Measurements from ENCODE around the gene ATP6V0D1. TPM values are rescaled to one million over a fixed set of nuclear protein-coding genes. Genes with fewer than 3 reads are reported as not detected.

Gene ATP6V0D1
- total and polyA plus RNA-seq, 2 of the 4 experiments (the other 2 are of a cell fraction): 112 to 124 TPM

DNA sequence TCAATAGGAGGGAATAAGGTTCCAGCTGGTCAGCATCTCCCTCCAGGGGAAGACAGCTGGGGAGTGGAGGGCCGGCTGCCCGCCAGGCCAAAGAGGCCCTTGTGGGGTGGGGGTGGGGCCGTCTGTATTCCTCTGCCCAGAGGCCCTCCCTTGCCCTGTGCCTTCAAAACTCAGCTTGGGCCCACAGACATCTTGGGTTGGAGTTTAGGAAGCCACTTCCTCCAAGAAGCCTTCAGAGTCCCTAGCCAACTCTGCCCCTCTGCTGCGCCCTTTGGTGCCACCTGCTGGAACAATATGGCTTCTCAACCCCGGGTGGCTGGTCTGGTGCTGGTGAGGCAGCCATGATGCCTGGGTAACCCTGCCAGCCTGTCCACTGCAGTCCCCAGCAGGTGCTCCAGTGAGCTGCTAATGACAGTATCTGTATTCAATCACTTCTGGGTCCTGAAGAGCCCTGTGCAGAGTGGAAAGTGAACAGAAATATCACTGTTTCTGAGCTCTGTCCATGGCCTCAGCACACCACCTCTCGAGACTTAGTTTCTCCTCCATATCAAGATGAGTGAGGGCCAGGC lies 33.4 kb downstream of the ATP6V0D1 start:
- peak overlapping the region; percentile 31; the same call in 1 of the 2 replicates for H3K18ac ChIP-seq (ENCODE audit: low read depth, low read length)
- no peaks in the 10 kb centered on the region for H3K9me3 ChIP-seq (ENCODE audit: control insufficient read depth, insufficient read depth, low read length)
- peak; percentile 42 for DNase-seq
- H4K5ac ChIP-seq (ENCODE audit: low read depth, low read length): peak overlapping the region; percentile 4; the same call in 1 of the 2 replicates
- H3K9ac ChIP-seq (ENCODE audit: low read depth, low read length): no peak overlapping the region
- in situ Hi-C loops (cut with MboI; ENCODE audit: low sequenced_read_pairs): no loop called here
- no peak overlapping the region for H2BK15ac ChIP-seq (ENCODE audit: low read depth, low read length)
- peak overlapping the region; percentile 85; the same call in 1 of the 2 replicates for H3K27ac ChIP-seq (ENCODE audit: insufficient read depth, low read length)
- H4K20me1 ChIP-seq (ENCODE audit: insufficient read depth, low read length): peaks cover 53% of the 10 kb centered on the region
- H3K4ac ChIP-seq (ENCODE audit: low read depth, low read length): no peak overlapping the region
- no peak overlapping the region for H2AK5ac ChIP-seq (ENCODE audit: low read depth, low read length)
- no peak for TF ChIP-seq CHD1 (IDR thresholded peaks at IDR 0.05; ENCODE audit: low read depth, low read length)
- no peak for TF ChIP-seq BHLHE40 (IDR thresholded peaks at IDR 0.05; ENCODE audit: low read depth, low read length)
- no peak for TF ChIP-seq RCOR1 (IDR thresholded peaks at IDR 0.05; ENCODE audit: insufficient replicate concordance, low read length)
- TF ChIP-seq FOS (IDR thresholded peaks at IDR 0.05; ENCODE audit: low read depth, low read length): no peak
- TF ChIP-seq SMC3 (IDR thresholded peaks at IDR 0.05; ENCODE audit: low read depth, low read length): peak; percentile 37; the same call in 1 of the 2 replicates
- no peak for TF ChIP-seq MXI1 (IDR thresholded peaks at IDR 0.05; ENCODE audit: borderline replicate concordance, low read depth, low read length)
- TF ChIP-seq, protein P1, sequence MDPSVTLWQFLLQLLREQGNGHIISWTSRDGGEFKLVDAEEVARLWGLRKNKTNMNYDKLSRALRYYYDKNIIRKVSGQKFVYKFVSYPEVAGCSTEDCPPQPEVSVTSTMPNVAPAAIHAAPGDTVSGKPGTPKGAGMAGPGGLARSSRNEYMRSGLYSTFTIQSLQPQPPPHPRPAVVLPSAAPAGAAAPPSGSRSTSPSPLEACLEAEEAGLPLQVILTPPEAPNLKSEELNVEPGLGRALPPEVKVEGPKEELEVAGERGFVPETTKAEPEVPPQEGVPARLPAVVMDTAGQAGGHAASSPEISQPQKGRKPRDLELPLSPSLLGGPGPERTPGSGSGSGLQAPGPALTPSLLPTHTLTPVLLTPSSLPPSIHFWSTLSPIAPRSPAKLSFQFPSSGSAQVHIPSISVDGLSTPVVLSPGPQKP (IDR thresholded peaks at IDR 0.05; ENCODE audit: borderline replicate concordance, low read depth, low read length): no peak
- TF ChIP-seq, protein P2, sequence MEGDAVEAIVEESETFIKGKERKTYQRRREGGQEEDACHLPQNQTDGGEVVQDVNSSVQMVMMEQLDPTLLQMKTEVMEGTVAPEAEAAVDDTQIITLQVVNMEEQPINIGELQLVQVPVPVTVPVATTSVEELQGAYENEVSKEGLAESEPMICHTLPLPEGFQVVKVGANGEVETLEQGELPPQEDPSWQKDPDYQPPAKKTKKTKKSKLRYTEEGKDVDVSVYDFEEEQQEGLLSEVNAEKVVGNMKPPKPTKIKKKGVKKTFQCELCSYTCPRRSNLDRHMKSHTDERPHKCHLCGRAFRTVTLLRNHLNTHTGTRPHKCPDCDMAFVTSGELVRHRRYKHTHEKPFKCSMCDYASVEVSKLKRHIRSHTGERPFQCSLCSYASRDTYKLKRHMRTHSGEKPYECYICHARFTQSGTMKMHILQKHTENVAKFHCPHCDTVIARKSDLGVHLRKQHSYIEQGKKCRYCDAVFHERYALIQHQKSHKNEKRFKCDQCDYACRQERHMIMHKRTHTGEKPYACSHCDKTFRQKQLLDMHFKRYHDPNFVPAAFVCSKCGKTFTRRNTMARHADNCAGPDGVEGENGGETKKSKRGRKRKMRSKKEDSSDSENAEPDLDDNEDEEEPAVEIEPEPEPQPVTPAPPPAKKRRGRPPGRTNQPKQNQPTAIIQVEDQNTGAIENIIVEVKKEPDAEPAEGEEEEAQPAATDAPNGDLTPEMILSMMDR (conservative IDR thresholded peaks at IDR 0.05; ENCODE audit: low read depth, low read length): peak; percentile 56
- no peak for TF ChIP-seq NFE2L2 (IDR thresholded peaks at IDR 0.05; ENCODE audit: low read depth, low read length)
- peak; percentile 49 for TF ChIP-seq RAD21 (IDR thresholded peaks at IDR 0.05; ENCODE audit: low read length)
- no peak for TF ChIP-seq MAFK (IDR thresholded peaks at IDR 0.05; ENCODE audit: low read depth, low read length)
- TF ChIP-seq RFX5 (IDR thresholded peaks at IDR 0.05; ENCODE audit: low read depth, low read length): no peak
- ChIA-PET POLR2A (ENCODE audit: unreplicated experiment) (interaction anchor here (0.6 kb wide), 1 partner anchor 9 kb away, joined by 4 read pairs; no protein-coding TSS in a partner anchor), CTCF (interaction anchor here (0.6 to 1.9 kb wide), 8 partner anchors 9 to 187 kb away, joined by 3 to 7 read pairs (median 4); no protein-coding TSS in a partner anchor)
- no peak overlapping the region for H2AFZ ChIP-seq (replicated peaks; ENCODE audit: low read length, poor library complexity)
- peaks cover 3% of the 10 kb centered on the region; the same call in 1 of the 2 replicates for H3K9me1 ChIP-seq (ENCODE audit: insufficient read depth, low read length)
- H2BK20ac ChIP-seq (ENCODE audit: low read depth, low read length): no peak overlapping the region
- H3K23ac ChIP-seq (ENCODE audit: low read depth, low read length): no peak overlapping the region
- H3K14ac ChIP-seq (replicated peaks; ENCODE audit: low read depth, low read length): no peak overlapping the region; the same call in 1 of the 2 replicates
- no peak overlapping the region for H2BK5ac ChIP-seq (ENCODE audit: low read depth, low read length, poor library complexity, severe bottlenecking)
- dilution Hi-C loops (cut with HindIII; ENCODE audit: low sequenced_read_pairs, unreplicated experiment): no loop called here
- H3K4me2 ChIP-seq (ENCODE audit: low read depth, low read length): no peak overlapping the region; the same call in 1 of the 2 replicates
- H3K36me3 ChIP-seq (ENCODE audit: control insufficient read depth, insufficient read depth, low read length): peaks cover 17% of the 10 kb centered on the region; the same call in 1 of the 2 replicates
- no peak overlapping the region for H2AK9ac ChIP-seq (replicated peaks; ENCODE audit: low read depth, low read length, poor library complexity)
- intact Hi-C loops (cut with micrococcal nuclease): no loop called here
- H3K4me1 ChIP-seq (ENCODE audit: control insufficient read depth, insufficient read depth, low read length): peaks cover 38% of the 10 kb centered on the region
- H3K4me3 ChIP-seq (ENCODE audit: insufficient read depth, low read depth, low read length): no peak overlapping the region
- no peak overlapping the region for H4K91ac ChIP-seq (ENCODE audit: insufficient read depth, low read depth, low read length)
- no peak overlapping the region for H3K56ac ChIP-seq (ENCODE audit: extremely low read depth, insufficient read depth, low read length)
- BruUV-seq (replicated peaks): no TSS peak
- H3K27me3 ChIP-seq (ENCODE audit: control insufficient read depth, insufficient read depth, low read length): no peaks in the 10 kb centered on the region
- H2BK120ac ChIP-seq (ENCODE audit: low read depth, low read length): no peak overlapping the region
- WGBS, 2 experiments (ENCODE audit: extremely low coverage in 2 of 2, insufficient read length in 1 of 2): 60% methylated on average over 1 of the region's 6 CpGs; no CpG with 5 or more reads in 1 of the 2 experiments
- H3K79me1 ChIP-seq (ENCODE audit: low read depth in 1 of 2, low read length in 2 of 2): peaks cover 5 to 56% of the 10 kb centered on the region in 2 experiments; a peak in 3 of 4 replicates
- H4K8ac ChIP-seq (ENCODE audit: low read depth in 2 of 2, low read length in 2 of 2): no peak overlapping the region
- peak; percentile 67 for ATAC-seq (ENCODE audit: low read depth)
